Mesothelial cell of epicardium (in vitro differentiated cells): ENCODE measurements around the gene STX11. TPM values are rescaled to one million over a fixed set of nuclear protein-coding genes. Genes with fewer than 3 reads are reported as not detected.

Source experiments
- DNase-seq, 2 experiments: peaks; one replicate each; pipeline ENCODE4 v3.0.0; 2021; ENCODE audit warnings: low spot score in 2 of 2; ENCODE audit not compliant: unreplicated experiment in 2 of 2
- H3K27ac Mint-ChIP-seq: 2 replicates; pipeline ENCODE4 v1.8.0; 2021; ENCODE audit warnings: mixed read lengths
- H3K27me3 Mint-ChIP-seq: 2 replicates; pipeline ENCODE4 v1.8.0; 2021; ENCODE audit warnings: low read depth, mixed read lengths
- H3K36me3 Mint-ChIP-seq: 2 replicates; pipeline ENCODE4 v1.8.0; 2021; ENCODE audit warnings: mixed read lengths
- H3K4me1 Mint-ChIP-seq: 2 replicates; pipeline ENCODE4 v1.8.0; 2021; ENCODE audit warnings: mixed read lengths
- H3K4me3 Mint-ChIP-seq: 2 replicates; pipeline ENCODE4 v1.8.0; 2021; ENCODE audit warnings: mild to moderate bottlenecking, moderate library complexity, mixed read lengths
- H3K9me3 Mint-ChIP-seq: 2 replicates; pipeline ENCODE4 v1.8.0; 2021; ENCODE audit warnings: mixed read lengths
- CTCF ChIP-seq: fragments of 200-600 bp; sonication (generic); IDR thresholded peaks from one replicate; pipeline ENCODE4 v1.5.0; 2021; ENCODE audit warnings: antibody characterized with exemption; ENCODE audit not compliant: unreplicated experiment
- total RNA-seq: library from RNA; stranded (reverse); gene quantifications from 3 replicates; pipeline ENCODE4 v1.2.1, GENCODE V29; 2021

STX11 gene
- total RNA-seq, 1 donor from 2014 or later: 4.5 TPM

GRCh38 chr6:144134176-144134575, 16.1 kb upstream of the STX11 start:
- Mint-ChIP-seq H3K36me3 (no peaks in the 10 kb centered on the region), H3K4me3 (no peak overlapping the region), H3K27me3 (peaks cover 6% of the 10 kb centered on the region), H3K4me1 (no peaks in the 10 kb centered on the region), H3K27ac (no peak overlapping the region), H3K9me3 (no peaks in the 10 kb centered on the region)
- TF ChIP-seq CTCF: no peak
- DNase-seq: no peak

- no peaks in the 10 kb centered on the region for H3K36me3 Mint-ChIP-seq
- no peak for TF ChIP-seq CTCF
- no peak overlapping the region for H3K27ac Mint-ChIP-seq
- H3K27me3 Mint-ChIP-seq: peaks cover 6% of the 10 kb centered on the region
- H3K4me3 Mint-ChIP-seq: no peak overlapping the region
- H3K4me1 Mint-ChIP-seq: no peaks in the 10 kb centered on the region
- no peak for DNase-seq
- no peaks in the 10 kb centered on the region for H3K9me3 Mint-ChIP-seq
These were observed 15.6 kb upstream of the STX11 start for GRCh38 chr6:144134737-144135136.

- Mint-ChIP-seq H3K9me3 (no peaks in the 10 kb centered on the region), H3K4me3 (no peak overlapping the region), H3K36me3 (no peaks in the 10 kb centered on the region), H3K27me3 (peaks cover 6% of the 10 kb centered on the region), H3K27ac (no peak overlapping the region), H3K4me1 (no peaks in the 10 kb centered on the region)
- no peak for TF ChIP-seq CTCF
- DNase-seq: no peak
These were observed 11.8 kb upstream of the STX11 start for GRCh38 chr6:144138542-144138941.

GRCh38 chr6:144139817-144140216, 10.5 kb upstream of the STX11 start:
- H3K9me3 Mint-ChIP-seq: no peaks in the 10 kb centered on the region
- no peak overlapping the region for H3K4me3 Mint-ChIP-seq
- no peak overlapping the region for H3K27ac Mint-ChIP-seq
- no peak for TF ChIP-seq CTCF
- no peaks in the 10 kb centered on the region for H3K36me3 Mint-ChIP-seq
- H3K27me3 Mint-ChIP-seq: peaks cover 6% of the 10 kb centered on the region
- no peaks in the 10 kb centered on the region for H3K4me1 Mint-ChIP-seq
- no peak for DNase-seq

GRCh38 chr6:144140867-144141266, 9.4 kb upstream of the STX11 start:
- Mint-ChIP-seq H3K27ac (no peak overlapping the region), H3K36me3 (no peaks in the 10 kb centered on the region), H3K9me3 (no peaks in the 10 kb centered on the region), H3K27me3 (peaks cover 8% of the 10 kb centered on the region), H3K4me1 (no peaks in the 10 kb centered on the region), H3K4me3 (no peak overlapping the region)
- TF ChIP-seq CTCF: no peak
- DNase-seq: no peak

GRCh38 chr6:144141470-144141869, 8.8 kb upstream of the STX11 start:
- no peak for DNase-seq
- no peaks in the 10 kb centered on the region for H3K36me3 Mint-ChIP-seq
- peaks cover 5% of the 10 kb centered on the region for H3K27me3 Mint-ChIP-seq
- H3K4me3 Mint-ChIP-seq: no peak overlapping the region
- H3K9me3 Mint-ChIP-seq: no peaks in the 10 kb centered on the region
- H3K4me1 Mint-ChIP-seq: no peaks in the 10 kb centered on the region
- no peak for TF ChIP-seq CTCF
- no peak overlapping the region for H3K27ac Mint-ChIP-seq
